Neural cell (in vitro differentiated cells): ENCODE results near the gene FASTKD2. TPM values are rescaled to one million over a fixed set of nuclear protein-coding genes. Genes with fewer than 3 reads are reported as not detected.
A peak's percentile ranks its signal among the peaks of the same experiment; 100 is the strongest.

Source experiments
- H2AFZ ChIP-seq: fragments of 200-600, 300-800 bp; sonication (generic), shearing (Covaris generic); 2 replicates; pipeline ENCODE4 v1.6.0; 2014; ENCODE audit warnings: low read depth, mild to moderate bottlenecking, antibody characterized with exemption, low read length, moderate library complexity
- H3F3A ChIP-seq: fragments of 200-600 bp; shearing (Covaris generic); 2 replicates; pipeline ENCODE4 v1.6.1; 2016; ENCODE audit warnings: mild to moderate bottlenecking, moderate library complexity, mixed read lengths, antibody characterized with exemption, low read length; ENCODE audit not compliant: insufficient read depth, poor library complexity, severe bottlenecking
- H3K27ac ChIP-seq: fragments of 200-600, 300-800 bp; sonication (generic), shearing (Covaris generic); 2 replicates; pipeline ENCODE4 v1.5.1; 2014; ENCODE audit warnings: mild to moderate bottlenecking, low read length, moderate library complexity
- H3K27me3 ChIP-seq: fragments of 300-800, 200-600 bp; sonication (generic), shearing (Covaris generic); 2 replicates; pipeline ENCODE4 v1.6.0; 2014; ENCODE audit warnings: mild to moderate bottlenecking, low read depth, low read length, moderate library complexity; ENCODE audit not compliant: insufficient read depth
- H3K36me3 ChIP-seq: fragments of 300-800, 200-600 bp; sonication (generic), shearing (Covaris generic); 2 replicates; pipeline ENCODE4 v1.5.1; 2014; ENCODE audit warnings: mild to moderate bottlenecking, antibody characterized with exemption, low read length, moderate library complexity; ENCODE audit not compliant: insufficient read depth
- H3K4me2 ChIP-seq: fragments of 300-800, 200-600 bp; sonication (generic), shearing (Covaris generic); 2 replicates; pipeline ENCODE4 v1.6.0; 2014; ENCODE audit warnings: mild to moderate bottlenecking, low read length
- H3K4me3 ChIP-seq: fragments of 300-800, 200-600 bp; sonication (generic), shearing (Covaris generic); 2 replicates; pipeline ENCODE4 v1.5.1; 2014; ENCODE audit warnings: mild to moderate bottlenecking, low read length, moderate library complexity
- H3K79me2 ChIP-seq: fragments of 200-600 bp; shearing (Covaris generic); replicated peaks from 2 replicates; pipeline ENCODE4 v1.6.0; 2014; ENCODE audit warnings: mild to moderate bottlenecking, low read length, moderate library complexity; ENCODE audit not compliant: insufficient read depth
- H3K9ac ChIP-seq: fragments of 300-800, 200-600 bp; sonication (generic), shearing (Covaris generic); 2 replicates; pipeline ENCODE4 v1.6.1; 2016; ENCODE audit warnings: mild to moderate bottlenecking, low read length, mixed read lengths
- H3K9me2 ChIP-seq: fragments of 200-600 bp; shearing (Covaris generic); 2 replicates; pipeline ENCODE4 v1.6.1; 2016; ENCODE audit warnings: mild to moderate bottlenecking, low read length, mixed read lengths; ENCODE audit not compliant: insufficient read depth
- H3K9me3 ChIP-seq: fragments of 200-600, 300-800 bp; sonication (generic), shearing (Covaris generic); 2 replicates; pipeline ENCODE4 v1.6.1; 2016; ENCODE audit warnings: mild to moderate bottlenecking, mixed run types, low read length, moderate library complexity, mixed read lengths
- H4K20me1 ChIP-seq: fragments of 200-600 bp; shearing (Covaris generic); 2 replicates; pipeline ENCODE4 v1.6.1; 2016; ENCODE audit warnings: mild to moderate bottlenecking, mixed run types; ENCODE audit not compliant: insufficient read depth
- CTCF ChIP-seq: fragments of 450-650 bp; IDR thresholded peaks from 2 replicates; pipeline ENCODE4 v1.5.1; 2014; ENCODE audit warnings: antibody characterized with exemption, mild to moderate bottlenecking, moderate library complexity; ENCODE audit not compliant: poor library complexity, severe bottlenecking
- EP300 ChIP-seq: fragments of 450-650 bp; conservative IDR thresholded peaks from 2 replicates; pipeline ENCODE4 v1.6.1; 2014; ENCODE audit warnings: antibody characterized with exemption, mild to moderate bottlenecking, moderate library complexity; ENCODE audit not compliant: poor library complexity, severe bottlenecking
- EZH2 ChIP-seq: fragments of 200-600, 300-800 bp; shearing (Covaris generic), sonication (generic); IDR thresholded peaks from 2 replicates; pipeline ENCODE4 v1.6.1; 2014; ENCODE audit warnings: antibody characterized with exemption, low read length, borderline replicate concordance, mild to moderate bottlenecking; ENCODE audit not compliant: insufficient read depth, poor library complexity, severe bottlenecking
- MXI1 ChIP-seq: fragments of 450-650 bp; conservative IDR thresholded peaks from 2 replicates; pipeline ENCODE4 v1.6.1; 2014; ENCODE audit warnings: antibody characterized with exemption, mild to moderate bottlenecking; ENCODE audit not compliant: poor library complexity, severe bottlenecking
- POLR2AphosphoS5 ChIP-seq: IDR thresholded peaks from 2 replicates; pipeline ENCODE4 v1.6.1; 2012
- RAD21 ChIP-seq: fragments of 450-650 bp; conservative IDR thresholded peaks from 2 replicates; pipeline ENCODE4 v1.6.1; 2014; ENCODE audit warnings: antibody characterized with exemption, mild to moderate bottlenecking, moderate library complexity
- REST ChIP-seq: IDR thresholded peaks from 2 replicates; pipeline ENCODE4 v1.6.1; 2012; ENCODE audit warnings: borderline replicate concordance
- SMC3 ChIP-seq: fragments of 450-650 bp; conservative IDR thresholded peaks from 2 replicates; pipeline ENCODE4 v1.6.1; 2014; ENCODE audit warnings: antibody characterized with exemption, mild to moderate bottlenecking, moderate library complexity; ENCODE audit not compliant: poor library complexity
- TAF1 ChIP-seq: IDR thresholded peaks from 2 replicates; pipeline ENCODE4 v1.6.1; 2012; ENCODE audit warnings: low read depth
- polyA plus RNA-seq: library from polyadenylated mRNA; depleted of rRNA; stranded (reverse); fragments of >200 nt; gene quantifications from 2 replicates; pipeline ENCODE4 v1.2.3, GENCODE V29; 2014

Gene FASTKD2
- polyA plus RNA-seq, 1 donor from 2014 or later = 56.1 TPM

GRCh38 chr2:206814498-206814897, 49.1 kb downstream of the FASTKD2 start:
- Histone ChIP-seq H3K9me3 (no peaks in the 10 kb centered on the region), H4K20me1 (no peaks in the 10 kb centered on the region), H3K4me3 (peak overlapping the region; percentile 21), H3K4me2 (peak overlapping the region; percentile 14), H3K36me3 (no peaks in the 10 kb centered on the region), H3K27ac (no peak overlapping the region), H3K79me2 (no peaks in the 10 kb centered on the region), H3F3A (no peaks in the 10 kb centered on the region), H2AFZ (no peak overlapping the region), H3K9ac (no peak overlapping the region), H3K9me2 (no peaks in the 10 kb centered on the region), H3K27me3 (no peaks in the 10 kb centered on the region)
- TF ChIP-seq EZH2 (no peak), TAF1 (no peak), POLR2AphosphoS5 (no peak), REST (no peak), CTCF (no peak), MXI1 (no peak), SMC3 (no peak), RAD21 (no peak), EP300 (no peak)

GRCh38 chr2:206820807-206821206, 55.4 kb downstream of the FASTKD2 start:
- H3K9me2 ChIP-seq = no peaks in the 10 kb centered on the region
- TF ChIP-seq EP300 = peak; percentile 15
- no peak for TF ChIP-seq CTCF
- TF ChIP-seq POLR2AphosphoS5 = no peak
- TF ChIP-seq RAD21 = no peak
- no peaks in the 10 kb centered on the region for H3K36me3 ChIP-seq
- no peaks in the 10 kb centered on the region for H3F3A ChIP-seq
- no peak overlapping the region for H3K4me3 ChIP-seq
- H3K9me3 ChIP-seq = no peaks in the 10 kb centered on the region
- no peak overlapping the region for H3K4me2 ChIP-seq
- no peaks in the 10 kb centered on the region for H3K79me2 ChIP-seq
- no peaks in the 10 kb centered on the region for H4K20me1 ChIP-seq
- H3K27me3 ChIP-seq = no peaks in the 10 kb centered on the region
- no peak overlapping the region for H3K9ac ChIP-seq
- H2AFZ ChIP-seq = no peak overlapping the region
- H3K27ac ChIP-seq = no peak overlapping the region
